Karpas-422 (cell line): ENCODE measurements around the gene OR52B2. TPM values are rescaled to one million over a fixed set of nuclear protein-coding genes. Genes with fewer than 3 reads are reported as not detected.

Source experiments
- DNase-seq: peaks from one replicate; pipeline ENCODE4 v3.0.0-alpha.2; 2015
- H2AFZ ChIP-seq: fragments of 200-600 bp; sonication (generic); 2 replicates; pipeline ENCODE4 v1.6.1; 2014; ENCODE audit warnings: antibody characterized with exemption, low read length, mixed read lengths
- H3K27ac ChIP-seq: fragments of 200-600 bp; sonication (generic); 2 replicates; pipeline ENCODE4 v1.5.1; 2014; ENCODE audit warnings: mild to moderate bottlenecking, low read length, moderate library complexity
- H3K27me3 ChIP-seq: fragments of 200-600 bp; sonication (generic); 2 replicates; pipeline ENCODE4 v1.6.1; 2014; ENCODE audit warnings: low read length, mixed read lengths
- H3K36me3 ChIP-seq: fragments of 200-600 bp; sonication (generic); 2 replicates; pipeline ENCODE4 v1.6.1; 2014; ENCODE audit warnings: low read length, mixed read lengths; ENCODE audit not compliant: insufficient read depth
- H3K4me1 ChIP-seq: fragments of 200-600 bp; sonication (generic); 2 replicates; pipeline ENCODE4 v1.6.1; 2014; ENCODE audit warnings: mild to moderate bottlenecking, low read length, mixed read lengths
- H3K4me2 ChIP-seq: fragments of 200-600 bp; sonication (generic); 2 replicates; pipeline ENCODE4 v1.6.1; 2014; ENCODE audit warnings: low read length, low read depth, mild to moderate bottlenecking; ENCODE audit not compliant: poor library complexity, severe bottlenecking
- H3K4me3 ChIP-seq: fragments of 200-600 bp; sonication (generic); 2 replicates; pipeline ENCODE4 v1.5.1; 2014; ENCODE audit warnings: mild to moderate bottlenecking, antibody characterized with exemption, low read length, mixed read lengths
- H3K79me2 ChIP-seq: fragments of 200-600 bp; sonication (generic); 2 replicates; pipeline ENCODE4 v1.6.1; 2014; ENCODE audit warnings: mild to moderate bottlenecking, low read length, mixed read lengths
- H3K9ac ChIP-seq: fragments of 200-600 bp; sonication (generic); 2 replicates; pipeline ENCODE4 v1.6.0; 2014; ENCODE audit warnings: low read length
- H3K9me2 ChIP-seq: fragments of 200-600 bp; sonication (generic), shearing (Covaris generic); replicated peaks from 2 replicates; pipeline ENCODE4 v1.6.0; 2014; ENCODE audit warnings: mild to moderate bottlenecking, low read length, moderate library complexity; ENCODE audit not compliant: insufficient read depth
- H3K9me3 ChIP-seq: fragments of 300-700, 200-600 bp; sonication (generic); 2 replicates; pipeline ENCODE4 v1.6.1; 2014; ENCODE audit warnings: low read length, mixed read lengths
- H4K20me1 ChIP-seq: fragments of 200-600 bp; sonication (generic); 2 replicates; pipeline ENCODE4 v1.6.1; 2014; ENCODE audit warnings: mild to moderate bottlenecking, antibody characterized with exemption, low read length, low read depth; ENCODE audit not compliant: insufficient read depth
- total RNA-seq: library from RNA; depleted of rRNA; stranded (reverse); fragments of >200 nt; shearing (Covaris generic); gene quantifications from 2 replicates; pipeline ENCODE4 v1.2.3, GENCODE V29; 2014; ENCODE audit warnings: low replicate concordance; rRNA removed

OR52B2 gene
- 0.26 TPM in 1 of 2 replicates, not detected in the other for total RNA-seq

DNA sequence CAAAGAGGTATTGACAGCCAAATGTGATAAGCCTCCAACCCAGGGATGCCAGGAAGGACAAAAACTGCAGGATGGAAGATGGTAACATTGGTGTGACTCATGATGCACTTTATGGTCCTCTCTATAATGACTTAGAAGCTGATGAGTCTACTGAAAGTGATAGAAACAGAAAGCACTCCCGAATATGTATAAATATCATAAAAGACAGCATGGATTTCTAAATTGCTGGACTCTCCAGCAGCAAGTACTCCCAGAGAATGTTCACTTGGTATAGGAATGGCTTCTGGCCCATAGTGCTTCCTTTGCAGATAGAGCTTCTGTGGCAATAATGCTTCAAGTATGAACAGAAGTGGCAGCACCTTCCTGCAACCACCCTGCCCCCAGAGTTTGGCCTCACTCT lies at the start of gene OR52B2:
Gene OR52B2, minus strand, starts transcription at position 101 of the 400 bp plus-strand sequence. Its CDS starts 0 bp downstream, at position 101.
- H3K4me3 ChIP-seq: no peak within 1 kb of the TSS
- no peak for DNase-seq
- H3K79me2 ChIP-seq: no peaks in the 10 kb centered on the region
- H3K4me2 ChIP-seq: no peak within 1 kb of the TSS
- H4K20me1 ChIP-seq: no peaks in the 10 kb centered on the region
- H3K9ac ChIP-seq: no peak within 1 kb of the TSS
- no peaks in the 10 kb centered on the region for H3K27me3 ChIP-seq
- H3K36me3 ChIP-seq: no peaks in the 10 kb centered on the region
- no peak within 1 kb of the TSS for H2AFZ ChIP-seq
- no peaks in the 10 kb centered on the region for H3K4me1 ChIP-seq
- H3K9me2 ChIP-seq: no peaks in the 10 kb centered on the region
- H3K9me3 ChIP-seq: no peaks in the 10 kb centered on the region
- no peak within 1 kb of the TSS for H3K27ac ChIP-seq

DNA sequence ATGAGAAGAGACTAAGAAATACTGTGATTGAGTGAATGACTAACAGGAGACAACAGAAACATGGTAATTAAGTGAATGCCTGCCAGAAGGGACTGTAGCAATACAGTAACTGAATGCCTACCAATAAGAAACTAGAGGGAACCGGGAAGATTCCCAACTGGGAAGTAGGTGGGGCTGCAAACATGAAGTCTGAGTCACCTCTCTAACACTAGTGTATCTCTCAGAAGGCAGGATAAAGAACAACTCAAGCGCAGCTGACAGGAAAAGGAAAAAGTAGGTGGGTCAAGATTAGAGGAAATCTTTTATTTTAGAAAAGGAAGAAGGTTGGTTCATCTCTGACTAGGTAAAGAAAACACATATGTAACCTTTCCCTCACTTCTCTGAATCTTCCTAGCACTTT lies 49.2 kb upstream of the OR52B2 start:
- no peak overlapping the region for H3K9ac ChIP-seq
- peaks cover 7% of the 10 kb centered on the region for H3K79me2 ChIP-seq
- no peaks in the 10 kb centered on the region for H3K9me2 ChIP-seq
- H3K27me3 ChIP-seq: no peaks in the 10 kb centered on the region
- H3K4me1 ChIP-seq: no peaks in the 10 kb centered on the region
- no peaks in the 10 kb centered on the region for H3K9me3 ChIP-seq
- no peak for DNase-seq
- H3K27ac ChIP-seq: no peak overlapping the region
- no peak overlapping the region for H2AFZ ChIP-seq
- H3K4me2 ChIP-seq: no peak overlapping the region
- peaks cover 9% of the 10 kb centered on the region; the same call in 1 of the 2 replicates for H3K36me3 ChIP-seq
- H3K4me3 ChIP-seq: no peak overlapping the region
- H4K20me1 ChIP-seq: peaks cover 7% of the 10 kb centered on the region; the same call in 1 of the 2 replicates

DNA sequence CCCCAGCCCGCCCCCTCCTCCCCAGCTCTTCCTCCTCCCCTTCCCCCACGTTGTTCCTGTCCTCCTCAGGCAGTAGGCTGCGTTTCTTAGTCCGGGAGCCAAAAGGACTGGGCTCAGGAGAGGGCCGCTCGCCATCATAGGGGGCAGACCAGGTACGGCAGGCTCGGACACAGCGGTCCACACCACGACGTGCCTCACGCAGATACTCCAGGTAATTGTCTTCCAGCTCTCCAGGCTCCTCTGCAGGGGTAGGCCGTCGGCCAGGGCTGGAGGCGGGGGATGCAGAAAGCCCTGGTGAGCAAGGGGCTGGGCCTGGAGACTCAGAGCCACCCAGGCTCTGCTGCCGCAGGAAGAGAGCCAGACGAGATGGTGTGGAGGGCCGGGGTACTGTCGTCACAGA lies 47.6 kb upstream of the OR52B2 start:
- DNase-seq: no peak
- Histone ChIP-seq H3K36me3 (peaks cover 11% of the 10 kb centered on the region; the same call in 1 of the 2 replicates), H3K9me3 (no peaks in the 10 kb centered on the region), H2AFZ (no peak overlapping the region), H3K79me2 (peaks cover 5% of the 10 kb centered on the region; the same call in 1 of the 2 replicates), H4K20me1 (peaks cover 7% of the 10 kb centered on the region; the same call in 1 of the 2 replicates), H3K4me2 (no peak overlapping the region), H3K27ac (no peak overlapping the region), H3K4me3 (no peak overlapping the region), H3K9me2 (no peaks in the 10 kb centered on the region), H3K9ac (no peak overlapping the region), H3K27me3 (no peaks in the 10 kb centered on the region), H3K4me1 (no peaks in the 10 kb centered on the region)

DNA sequence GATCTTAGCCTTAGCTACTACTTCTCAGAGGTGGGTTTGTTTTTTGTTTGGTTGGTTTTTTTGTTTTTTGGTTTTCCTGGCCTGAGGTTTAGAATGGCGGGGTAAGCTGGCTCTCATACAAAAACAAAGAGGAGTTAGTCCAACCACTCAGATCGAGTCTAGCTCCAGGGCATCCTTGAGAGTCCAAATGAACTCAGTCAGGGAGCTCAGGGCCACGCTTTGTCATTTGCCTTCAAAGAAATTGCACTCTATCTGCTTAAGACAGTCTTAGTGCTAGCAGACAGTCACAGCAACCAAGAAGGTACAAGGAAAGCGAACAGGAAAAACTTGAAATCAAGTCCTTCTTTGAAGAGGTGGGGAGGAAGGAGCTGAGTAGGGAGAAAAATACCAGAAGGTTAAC lies 46.4 kb upstream of the OR52B2 start:
- H3K9ac ChIP-seq: no peak overlapping the region
- DNase-seq: no peak
- peaks cover 7% of the 10 kb centered on the region; the same call in 1 of the 2 replicates for H4K20me1 ChIP-seq
- peaks cover 5% of the 10 kb centered on the region; the same call in 1 of the 2 replicates for H3K79me2 ChIP-seq
- H2AFZ ChIP-seq: no peak overlapping the region
- H3K36me3 ChIP-seq: peaks cover 17% of the 10 kb centered on the region
- no peak overlapping the region for H3K27ac ChIP-seq
- no peaks in the 10 kb centered on the region for H3K4me1 ChIP-seq
- no peak overlapping the region for H3K4me3 ChIP-seq
- no peaks in the 10 kb centered on the region for H3K27me3 ChIP-seq
- no peak overlapping the region for H3K4me2 ChIP-seq
- H3K9me2 ChIP-seq: no peaks in the 10 kb centered on the region
- H3K9me3 ChIP-seq: no peaks in the 10 kb centered on the region

DNA sequence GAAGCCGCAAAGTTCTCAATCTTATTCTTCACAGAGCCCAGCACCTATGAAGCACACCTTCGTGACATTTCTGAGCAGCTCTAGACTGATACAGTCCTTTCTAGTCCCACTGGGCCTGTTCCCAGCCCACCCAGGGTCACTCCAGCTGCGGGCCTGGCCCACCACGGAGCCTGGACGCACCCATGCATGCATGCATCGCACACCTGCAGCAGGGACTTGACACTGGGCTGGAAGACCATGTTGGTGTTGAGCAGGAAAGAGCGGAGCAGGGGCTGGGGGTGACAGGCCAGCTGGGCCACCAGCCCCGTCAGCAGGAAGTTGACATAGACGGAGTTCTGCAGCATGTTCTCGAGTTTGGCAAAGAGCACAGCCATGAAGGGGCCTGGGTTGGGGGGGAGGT lies 44.4 kb upstream of the OR52B2 start:
- peaks cover 5% of the 10 kb centered on the region; the same call in 1 of the 2 replicates for H4K20me1 ChIP-seq
- H3K9me3 ChIP-seq: no peaks in the 10 kb centered on the region
- H3K4me3 ChIP-seq: no peak overlapping the region
- H3K79me2 ChIP-seq: no peaks in the 10 kb centered on the region
- no peak overlapping the region for H3K9ac ChIP-seq
- no peak for DNase-seq
- no peak overlapping the region for H3K27ac ChIP-seq
- no peaks in the 10 kb centered on the region for H3K4me1 ChIP-seq
- no peak overlapping the region for H2AFZ ChIP-seq
- no peaks in the 10 kb centered on the region for H3K9me2 ChIP-seq
- H3K36me3 ChIP-seq: peaks cover 12% of the 10 kb centered on the region
- H3K4me2 ChIP-seq: no peak overlapping the region
- no peaks in the 10 kb centered on the region for H3K27me3 ChIP-seq

DNA sequence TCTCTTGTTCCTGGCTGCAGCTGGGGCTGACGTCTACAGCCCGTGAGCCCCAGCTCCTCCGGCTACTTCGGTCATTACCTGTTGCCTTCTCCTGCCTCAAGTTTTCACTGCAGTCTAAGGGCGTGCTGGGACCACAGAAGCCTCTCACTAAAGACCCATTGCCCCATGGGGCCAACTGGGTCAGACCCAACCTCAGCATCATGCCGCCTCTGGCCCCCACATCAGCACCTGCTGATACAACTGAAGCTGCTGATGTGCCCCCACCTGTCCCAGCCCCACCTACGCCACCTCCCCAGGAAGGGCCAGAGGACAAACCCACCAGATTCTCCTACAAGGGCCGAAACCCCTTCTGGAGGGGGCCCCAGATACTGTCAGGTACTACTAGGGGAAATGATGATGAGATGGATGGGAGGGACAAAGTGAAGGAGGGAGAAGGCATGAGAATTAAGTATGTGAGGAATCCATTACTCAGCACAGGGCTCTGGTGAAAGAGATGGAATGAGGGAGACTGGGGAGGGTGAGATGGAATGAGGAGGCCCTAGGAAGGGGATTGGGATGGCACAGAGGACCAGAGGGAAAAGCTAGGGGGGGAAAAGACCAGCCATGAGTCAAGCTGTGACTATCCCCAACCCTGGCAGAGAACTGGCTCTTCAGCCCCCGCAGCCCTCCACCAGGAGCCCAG lies 40.3 kb upstream of the OR52B2 start:
- Histone ChIP-seq H3K9me2 (no peaks in the 10 kb centered on the region), H3K4me3 (no peak overlapping the region), H3K27me3 (no peaks in the 10 kb centered on the region), H3K36me3 (peaks cover 15% of the 10 kb centered on the region), H3K9me3 (no peaks in the 10 kb centered on the region), H3K9ac (no peak overlapping the region), H3K4me1 (no peaks in the 10 kb centered on the region), H4K20me1 (0 out of 2 replicates have a peak, but pooled peaks cover 3% of the 10 kb centered on the region), H2AFZ (no peak overlapping the region), H3K79me2 (no peaks in the 10 kb centered on the region), H3K27ac (no peak overlapping the region), H3K4me2 (no peak overlapping the region)
- no peak for DNase-seq

DNA sequence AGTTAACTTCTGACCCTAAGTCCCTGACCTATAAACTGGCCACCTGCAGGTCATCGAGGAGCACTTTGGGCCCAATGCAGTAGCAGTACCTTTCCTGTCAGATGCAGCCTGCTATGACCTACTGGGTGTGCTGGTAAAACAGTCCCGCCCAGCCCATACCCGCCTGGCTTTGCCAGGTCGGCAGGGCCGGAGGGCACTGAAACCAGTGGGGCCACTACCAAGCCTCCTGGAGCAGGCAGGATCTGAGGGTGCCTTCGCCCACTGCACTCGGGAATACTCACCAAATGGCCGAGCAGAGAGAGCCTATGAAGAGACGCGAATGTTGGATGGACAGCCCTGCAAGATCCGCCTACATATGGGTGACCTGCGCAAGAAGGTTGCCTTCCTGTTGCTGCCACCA lies 39.7 kb upstream of the OR52B2 start:
- H3K36me3 ChIP-seq: peaks cover 17% of the 10 kb centered on the region
- no peaks in the 10 kb centered on the region for H3K9me3 ChIP-seq
- DNase-seq: no peak
- 0 out of 2 replicates have a peak, but pooled peaks cover 3% of the 10 kb centered on the region for H4K20me1 ChIP-seq
- no peak overlapping the region for H3K4me2 ChIP-seq
- no peaks in the 10 kb centered on the region for H3K9me2 ChIP-seq
- H3K9ac ChIP-seq: no peak overlapping the region
- no peak overlapping the region for H3K27ac ChIP-seq
- no peaks in the 10 kb centered on the region for H3K4me1 ChIP-seq
- H2AFZ ChIP-seq: no peak overlapping the region
- H3K27me3 ChIP-seq: no peaks in the 10 kb centered on the region
- no peak overlapping the region for H3K4me3 ChIP-seq
- H3K79me2 ChIP-seq: no peaks in the 10 kb centered on the region

DNA sequence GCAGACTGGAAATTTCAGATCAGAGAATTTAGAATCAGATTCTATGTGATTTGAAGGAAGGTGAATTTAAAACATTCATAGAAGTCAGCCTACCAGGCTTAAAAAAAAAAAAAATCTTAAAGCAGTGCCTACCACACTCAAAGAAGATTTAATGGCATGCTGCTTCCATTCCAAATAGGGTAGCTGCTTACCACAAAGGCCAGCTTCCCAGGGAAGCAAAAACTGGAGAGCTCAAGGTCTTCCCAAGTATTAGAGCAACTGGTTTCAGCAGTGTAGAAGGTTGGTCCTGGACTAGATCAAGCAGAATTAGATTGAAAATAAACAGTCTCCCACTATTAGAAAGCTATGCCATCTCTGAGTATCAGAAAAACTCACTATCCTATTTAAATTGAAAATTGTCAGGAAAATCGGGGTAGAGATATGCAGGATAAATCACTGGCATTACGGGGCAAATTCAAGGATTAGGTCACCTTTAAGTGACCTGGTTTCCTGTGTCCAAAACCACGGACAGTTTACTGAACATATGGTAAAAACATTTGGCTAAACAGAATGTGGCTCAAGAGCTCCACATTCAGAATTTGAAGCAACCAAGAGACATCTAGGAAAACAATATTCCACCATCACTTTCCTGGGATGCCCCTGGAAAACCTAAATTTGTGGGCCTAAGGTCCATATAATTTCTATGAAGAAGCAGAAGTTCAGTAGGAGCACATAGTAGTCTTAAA lies 36.5 kb upstream of the OR52B2 start:
- H3K4me2 ChIP-seq: no peak overlapping the region
- no peak overlapping the region for H3K27ac ChIP-seq
- no peak overlapping the region for H3K9ac ChIP-seq
- no peak for DNase-seq
- H3K4me3 ChIP-seq: no peak overlapping the region
- no peak overlapping the region for H2AFZ ChIP-seq
- H3K4me1 ChIP-seq: no peaks in the 10 kb centered on the region
- H3K9me2 ChIP-seq: no peaks in the 10 kb centered on the region
- H3K27me3 ChIP-seq: no peaks in the 10 kb centered on the region
- no peaks in the 10 kb centered on the region for H3K9me3 ChIP-seq
- H4K20me1 ChIP-seq: 0 out of 2 replicates have a peak, but pooled peaks cover 3% of the 10 kb centered on the region
- peaks cover 5% of the 10 kb centered on the region; the same call in 1 of the 2 replicates for H3K36me3 ChIP-seq
- no peaks in the 10 kb centered on the region for H3K79me2 ChIP-seq
